Hepatocyte (in vitro differentiated cells): ENCODE data around the gene TROAP.

Experiments
- EZH2 ChIP-seq: fragments of 200-600 bp; sonication (generic); IDR thresholded peaks from 2 replicates; pipeline ENCODE4 v1.6.1; 2016; ENCODE audit warnings: antibody characterized with exemption, mild to moderate bottlenecking, borderline replicate concordance
- TF ChIP-seq, protein P1 (sequence below): fragments of 200-600 bp; sonication (generic); IDR thresholded peaks from 2 replicates; pipeline ENCODE4 v1.5.1; 2016; ENCODE audit warnings: antibody characterized with exemption, mild to moderate bottlenecking; ENCODE audit not compliant: poor library complexity

DNA sequence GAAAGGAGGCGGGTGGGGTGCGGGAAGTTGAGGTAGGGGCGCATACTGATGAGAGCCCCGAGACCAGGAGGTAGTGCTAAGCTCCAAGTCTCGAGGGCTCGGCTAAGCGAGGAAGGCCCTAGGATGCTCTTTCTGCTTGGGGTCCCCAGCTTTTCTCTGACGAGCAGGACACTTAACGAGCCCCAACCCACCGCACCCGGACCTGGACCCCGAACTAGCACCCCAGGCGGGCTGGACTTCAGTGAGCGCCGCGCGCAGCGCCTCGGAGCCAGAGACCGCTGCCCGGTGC, 18.7 kb downstream of the TROAP start:
- TF ChIP-seq, protein P1, sequence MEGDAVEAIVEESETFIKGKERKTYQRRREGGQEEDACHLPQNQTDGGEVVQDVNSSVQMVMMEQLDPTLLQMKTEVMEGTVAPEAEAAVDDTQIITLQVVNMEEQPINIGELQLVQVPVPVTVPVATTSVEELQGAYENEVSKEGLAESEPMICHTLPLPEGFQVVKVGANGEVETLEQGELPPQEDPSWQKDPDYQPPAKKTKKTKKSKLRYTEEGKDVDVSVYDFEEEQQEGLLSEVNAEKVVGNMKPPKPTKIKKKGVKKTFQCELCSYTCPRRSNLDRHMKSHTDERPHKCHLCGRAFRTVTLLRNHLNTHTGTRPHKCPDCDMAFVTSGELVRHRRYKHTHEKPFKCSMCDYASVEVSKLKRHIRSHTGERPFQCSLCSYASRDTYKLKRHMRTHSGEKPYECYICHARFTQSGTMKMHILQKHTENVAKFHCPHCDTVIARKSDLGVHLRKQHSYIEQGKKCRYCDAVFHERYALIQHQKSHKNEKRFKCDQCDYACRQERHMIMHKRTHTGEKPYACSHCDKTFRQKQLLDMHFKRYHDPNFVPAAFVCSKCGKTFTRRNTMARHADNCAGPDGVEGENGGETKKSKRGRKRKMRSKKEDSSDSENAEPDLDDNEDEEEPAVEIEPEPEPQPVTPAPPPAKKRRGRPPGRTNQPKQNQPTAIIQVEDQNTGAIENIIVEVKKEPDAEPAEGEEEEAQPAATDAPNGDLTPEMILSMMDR, result no peak
- TF ChIP-seq EZH2, result no peak
